Ovary (tissue), 9 donors: ENCODE results near the gene MAPK8IP1. TPM values are rescaled to one million over a fixed set of nuclear protein-coding genes. Genes with fewer than 3 reads are reported as not detected.
A peak's percentile ranks its signal among the peaks of the same experiment; 100 is the strongest.

Experiments used
- DNase-seq, 5 donors: peaks; one replicate each; pipeline ENCODE4 v3.0.0-alpha.2; 2019 to 2020
- H3K27ac ChIP-seq, 2 donors: fragments of 200-600 bp; one replicate each; pipeline versions ENCODE4 v1.5.1 to v1.8.0; 2019 to 2022
- H3K27me3 ChIP-seq: fragments of 200-600 bp; one replicate; pipeline ENCODE4 v1.8.0; 2022
- H3K36me3 ChIP-seq: fragments of 200-600 bp; sonication (generic); one replicate; pipeline ENCODE4 v1.5.1; 2019
- H3K4me1 ChIP-seq: one replicate; pipeline ENCODE4 v1.8.1; 2013; ENCODE audit warnings: mild to moderate bottlenecking, moderate library complexity; ENCODE audit not compliant: insufficient read depth
- H3K4me3 ChIP-seq: fragments of 200-600 bp; sonication (generic); one replicate; pipeline ENCODE4 v1.5.1; 2017
- H3K9me3 ChIP-seq, 2 donors: fragments of 200-600 bp in 1 of 2; sonication (generic) in 1 of 2; one replicate each; pipeline versions ENCODE4 v1.5.1 to v1.8.1; 2013 to 2019; ENCODE audit warnings: mild to moderate bottlenecking in 1 of 2, moderate library complexity in 1 of 2
- EP300 ChIP-seq: sonication (generic); formaldehyde crosslinking; IDR thresholded peaks from one replicate; pipeline ENCODE4 v1.6.1; 2017; ENCODE audit warnings: antibody characterized with exemption
- POLR2A ChIP-seq: fragments of 450-650 bp; IDR thresholded peaks from one replicate; pipeline ENCODE4 v1.6.1; 2017; ENCODE audit warnings: antibody characterized with exemption, mild to moderate bottlenecking, moderate library complexity
- WGBS, 3 donors: extraction: QIAGEN DNeasy Blood & Tissue Kit in 1 of 3; methylation state at CpG; one replicate each; pipeline versions ENCODE4 v1.1.5 to v1.1.7; 2013 to 2017; 5-methylcytosine and 5-hydroxymethylcytosine counted together
- intact Hi-C, 4 donors: fragments of 100-400 bp; cut with DNase I; formaldehyde crosslinking; loops; one replicate each; pipeline versions ENCODE4 v1.11.0 to v1.15.1; 2022 to 2023
- polyA plus RNA-seq, 2 donors: library from polyadenylated mRNA; stranded (reverse); fragments of 200-250 nt in 1 of 2; fragments of 350-450 nt in 1 of 2; fragmentation: Illumina TruSeq in 1 of 2; extraction: RNeasy Lipid Tissue Mini Kit (QIAGEN cat#74804) in 1 of 2; gene quantifications; one replicate each; pipeline ENCODE4 v1.2.3, GENCODE V29; 2013 to 2014
- total RNA-seq, 7 donors: library from RNA; depleted of rRNA in 2 of 7; stranded (reverse); fragments of >200 nt in 2 of 7; fragmentation: NEBNext Ultra II Directional in 3 of 7; extraction: Animal tissue kit (Norgen Biotek cat#: 25700) in 3 of 7; gene quantifications; one replicate each; pipeline versions ENCODE4 v1.1.0 to v1.2.4, GENCODE V29; 2016 to 2023
- TF ChIP-seq, protein P1 (sequence below), 3 donors: fragments of 450-650 bp in 2 of 3; fragments of 200-600 bp in 1 of 3; IDR thresholded peaks; one replicate each; pipeline versions ENCODE4 v1.5.1 to v1.8.0; 2016 to 2022; ENCODE audit warnings: antibody characterized with exemption in 3 of 3, mild to moderate bottlenecking in 1 of 3
- donor health status: DM: no; HTN: no; CAD: no; lungs with moderate emphysema.
- donor health status: DM: no; HTN: no; CAD: no.
- donor health status: Bipolar disorder and iron deficiency.
- donor health status: DM: yes; HTN: yes; CAD: no.
- donor health status: DM: no; HTN: no; CAD: no.
- donor health status: DM: yes; HTN: yes; CAD: no.

MAPK8IP1 gene
- total and polyA plus RNA-seq, 9 donors: 3.7 to 24.1 (median 14.4) TPM

DNA sequence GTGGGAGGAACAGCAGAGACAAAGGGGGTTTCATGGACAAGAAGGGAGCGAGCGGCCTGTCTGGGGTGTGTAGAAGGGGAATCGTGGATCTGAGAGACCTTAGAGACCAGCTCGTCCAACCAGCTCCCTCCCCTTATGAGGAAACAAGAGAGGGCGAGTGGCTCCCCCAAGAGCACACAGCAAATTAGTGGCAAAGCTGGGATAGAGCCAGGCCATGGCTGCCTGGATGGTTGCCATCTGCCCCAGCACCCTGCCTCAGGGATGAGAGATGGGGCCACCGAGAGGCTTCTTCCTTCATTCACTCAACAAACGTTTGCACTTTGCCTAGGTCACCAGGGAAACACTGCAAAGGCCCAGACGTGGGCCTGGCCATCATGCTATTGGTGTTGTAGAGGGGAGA, 4.1 kb downstream of the MAPK8IP1 start:
- peaks cover 1% of the 10 kb centered on the region for H3K4me1 ChIP-seq
- no peak overlapping the region for H3K27ac ChIP-seq
- intact Hi-C loops: no loop called here
- H3K9me3 ChIP-seq: no peaks in the 10 kb centered on the region
- no peak overlapping the region for H3K4me3 ChIP-seq
- TF ChIP-seq EP300 (no peak), POLR2A (no peak)
- TF ChIP-seq, protein P1, sequence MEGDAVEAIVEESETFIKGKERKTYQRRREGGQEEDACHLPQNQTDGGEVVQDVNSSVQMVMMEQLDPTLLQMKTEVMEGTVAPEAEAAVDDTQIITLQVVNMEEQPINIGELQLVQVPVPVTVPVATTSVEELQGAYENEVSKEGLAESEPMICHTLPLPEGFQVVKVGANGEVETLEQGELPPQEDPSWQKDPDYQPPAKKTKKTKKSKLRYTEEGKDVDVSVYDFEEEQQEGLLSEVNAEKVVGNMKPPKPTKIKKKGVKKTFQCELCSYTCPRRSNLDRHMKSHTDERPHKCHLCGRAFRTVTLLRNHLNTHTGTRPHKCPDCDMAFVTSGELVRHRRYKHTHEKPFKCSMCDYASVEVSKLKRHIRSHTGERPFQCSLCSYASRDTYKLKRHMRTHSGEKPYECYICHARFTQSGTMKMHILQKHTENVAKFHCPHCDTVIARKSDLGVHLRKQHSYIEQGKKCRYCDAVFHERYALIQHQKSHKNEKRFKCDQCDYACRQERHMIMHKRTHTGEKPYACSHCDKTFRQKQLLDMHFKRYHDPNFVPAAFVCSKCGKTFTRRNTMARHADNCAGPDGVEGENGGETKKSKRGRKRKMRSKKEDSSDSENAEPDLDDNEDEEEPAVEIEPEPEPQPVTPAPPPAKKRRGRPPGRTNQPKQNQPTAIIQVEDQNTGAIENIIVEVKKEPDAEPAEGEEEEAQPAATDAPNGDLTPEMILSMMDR (IDR thresholded peaks at IDR 0.05): no peak
- no peaks in the 10 kb centered on the region for H3K36me3 ChIP-seq
- 86 to 88% (median 87%) methylated on average over 8 of the region's 8 CpGs for WGBS, 3 donors
- no peak for DNase-seq
- H3K27me3 ChIP-seq: no peaks in the 10 kb centered on the region

DNA sequence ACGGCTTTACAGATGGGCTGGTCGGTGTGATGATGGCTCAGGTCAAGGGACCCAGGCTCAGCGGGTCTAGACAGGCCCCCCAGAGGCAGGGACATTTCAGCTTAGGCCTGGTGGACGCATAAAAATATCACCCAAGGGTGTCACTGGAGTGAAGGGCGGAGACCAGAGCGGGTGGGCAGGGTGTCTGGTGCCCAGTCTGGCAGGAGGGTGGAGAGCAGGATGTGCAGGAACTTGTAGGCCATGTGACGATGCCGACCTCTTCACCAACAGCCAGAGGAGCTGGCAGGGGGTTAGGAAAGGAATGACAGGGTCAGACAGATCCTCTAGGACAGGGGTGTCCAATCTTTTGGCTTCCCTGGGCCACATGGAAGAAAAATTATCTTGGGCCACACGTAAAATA, 4.5 kb downstream of the MAPK8IP1 start:
- intact Hi-C loops: no loop called here
- TF ChIP-seq, protein P1 (IDR thresholded peaks at IDR 0.05): no peak
- TF ChIP-seq EP300: no peak
- TF ChIP-seq POLR2A: no peak
- Histone ChIP-seq H3K4me3 (no peak overlapping the region), H3K27me3 (no peaks in the 10 kb centered on the region), H3K27ac (no peak overlapping the region), H3K9me3 (no peaks in the 10 kb centered on the region), H3K4me1 (peaks cover 1% of the 10 kb centered on the region), H3K36me3 (no peaks in the 10 kb centered on the region)
- WGBS, 3 donors: 91 to 94% (median 92%) methylated on average over 9 of the region's 9 CpGs
- no peak for DNase-seq

- 76 to 84% (median 81%) methylated on average over 9 of the region's 9 CpGs for WGBS, 3 donors
- intact Hi-C loops: no loop called here
- Histone ChIP-seq H3K4me3 (no peak overlapping the region), H3K9me3 (no peaks in the 10 kb centered on the region), H3K27ac (no peak overlapping the region), H3K36me3 (no peaks in the 10 kb centered on the region), H3K27me3 (no peaks in the 10 kb centered on the region), H3K4me1 (no peaks in the 10 kb centered on the region)
- TF ChIP-seq, protein P1 (IDR thresholded peaks at IDR 0.05): no peak
- DNase-seq: peak in 1 of 5 donors; percentile 16
Measured at GRCh38 chr11:45890886-45891550, 5.6 kb downstream of the MAPK8IP1 start.

DNA sequence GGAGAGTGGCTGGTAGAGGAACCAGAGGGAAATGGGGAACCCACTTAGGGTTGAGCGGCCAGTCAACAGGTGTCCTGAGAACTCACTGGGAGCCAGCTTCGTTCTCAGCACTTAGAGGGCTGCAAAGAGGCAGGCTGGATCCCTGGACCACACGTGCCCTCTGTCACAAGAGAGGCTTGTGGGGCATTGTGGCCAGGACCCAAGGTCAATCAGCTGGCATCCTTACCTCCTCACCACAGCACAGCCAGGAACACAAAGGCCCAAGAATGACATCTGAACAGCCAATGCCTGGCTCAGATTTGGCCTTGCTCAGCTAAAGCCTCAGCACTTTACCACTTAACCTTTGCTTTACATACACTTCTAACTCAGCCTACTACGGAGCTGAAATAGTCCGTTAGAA, 7.4 kb downstream of the MAPK8IP1 start:
- Histone ChIP-seq H3K27me3 (no peaks in the 10 kb centered on the region), H3K36me3 (no peaks in the 10 kb centered on the region), H3K4me1 (no peaks in the 10 kb centered on the region), H3K9me3 (no peaks in the 10 kb centered on the region), H3K27ac (no peak overlapping the region), H3K4me3 (no peak overlapping the region)
- DNase-seq: no peak
- 75 to 79% (median 76%) methylated on average over 5 of the region's 5 CpGs for WGBS, 3 donors
- intact Hi-C loops: no loop called here
- TF ChIP-seq EP300: no peak
- TF ChIP-seq POLR2A: no peak
- TF ChIP-seq, protein P1 (IDR thresholded peaks at IDR 0.05): no peak
